CD4-positive, alpha-beta T cell treated with Interleukin-12 subunit alpha and Interleukin-12 subunit beta, for 1 hour (primary cell): ENCODE data around the gene NIM1K.
A peak's percentile ranks its signal among the peaks of the same experiment; 100 is the strongest.
"Not testable (repeated sequence)": the region's sequence is repeated elsewhere in the genome, so short reads cannot be mapped to it uniquely, and the experiment has no call there.

Experiments
- DNase-seq: peaks from one replicate; pipeline ENCODE4 v3.0.0-alpha.2; 2020

NIM1K gene

GRCh38 chr5:43191740-43192557, at the start of gene NIM1K:
Gene NIM1K, plus strand, starts transcription at chr5:43192225. Its CDS starts 53,551 bp downstream, at chr5:43245776.
- DNase-seq = peak; percentile 23

GRCh38 chr5:43145071-43145470, 47.0 kb upstream of the NIM1K start:
- no peak for DNase-seq

- no peak for DNase-seq
These were observed 45.1 kb upstream of the NIM1K start for GRCh38 chr5:43146958-43147357.

GRCh38 chr5:43148417-43148816, 43.6 kb upstream of the NIM1K start:
- DNase-seq = no peak

- DNase-seq = no peak
These were observed 42.8 kb upstream of the NIM1K start for GRCh38 chr5:43149231-43149630.

- no peak for DNase-seq
These were observed 42.0 kb upstream of the NIM1K start for GRCh38 chr5:43150075-43150474.

GRCh38 chr5:43150748-43151147, 41.3 kb upstream of the NIM1K start:
- DNase-seq = no peak

- no peak for DNase-seq
These were observed 39.1 kb upstream of the NIM1K start for GRCh38 chr5:43152946-43153345.

- DNase-seq = no peak
These were observed 37.6 kb upstream of the NIM1K start for GRCh38 chr5:43154469-43154868.

- no peak for DNase-seq
These were observed 36.5 kb upstream of the NIM1K start for GRCh38 chr5:43155394-43156096.

- DNase-seq = no peak
These were observed 35.6 kb upstream of the NIM1K start for GRCh38 chr5:43156388-43156787.

GRCh38 chr5:43157068-43157467, 35.0 kb upstream of the NIM1K start:
- no peak for DNase-seq

- DNase-seq = peak; percentile 20
These were observed 30.8 kb upstream of the NIM1K start for GRCh38 chr5:43161244-43161643.

- not testable (repeated sequence) for DNase-seq
These were observed 27.2 kb upstream of the NIM1K start for GRCh38 chr5:43164801-43165200.

GRCh38 chr5:43165323-43165722, 26.7 kb upstream of the NIM1K start:
- DNase-seq = no peak

GRCh38 chr5:43168175-43168574, 23.9 kb upstream of the NIM1K start:
- DNase-seq = no peak

GRCh38 chr5:43171451-43171850, 20.6 kb upstream of the NIM1K start:
- no peak for DNase-seq

GRCh38 chr5:43171926-43172325, 20.1 kb upstream of the NIM1K start:
- no peak for DNase-seq

GRCh38 chr5:43172779-43173178, 19.2 kb upstream of the NIM1K start:
- DNase-seq = no peak

GRCh38 chr5:43174586-43174985, 17.4 kb upstream of the NIM1K start:
- no peak for DNase-seq

- DNase-seq = no peak
These were observed 12.2 kb upstream of the NIM1K start for GRCh38 chr5:43179836-43180235.

GRCh38 chr5:43182421-43182820, 9.6 kb upstream of the NIM1K start:
- DNase-seq = no peak

- not testable (repeated sequence) for DNase-seq
These were observed 8.9 kb upstream of the NIM1K start for GRCh38 chr5:43183101-43183500.
